ENCODE measurements around the gene ARHGEF16.

- TF ChIP-seq, protein P1, sequence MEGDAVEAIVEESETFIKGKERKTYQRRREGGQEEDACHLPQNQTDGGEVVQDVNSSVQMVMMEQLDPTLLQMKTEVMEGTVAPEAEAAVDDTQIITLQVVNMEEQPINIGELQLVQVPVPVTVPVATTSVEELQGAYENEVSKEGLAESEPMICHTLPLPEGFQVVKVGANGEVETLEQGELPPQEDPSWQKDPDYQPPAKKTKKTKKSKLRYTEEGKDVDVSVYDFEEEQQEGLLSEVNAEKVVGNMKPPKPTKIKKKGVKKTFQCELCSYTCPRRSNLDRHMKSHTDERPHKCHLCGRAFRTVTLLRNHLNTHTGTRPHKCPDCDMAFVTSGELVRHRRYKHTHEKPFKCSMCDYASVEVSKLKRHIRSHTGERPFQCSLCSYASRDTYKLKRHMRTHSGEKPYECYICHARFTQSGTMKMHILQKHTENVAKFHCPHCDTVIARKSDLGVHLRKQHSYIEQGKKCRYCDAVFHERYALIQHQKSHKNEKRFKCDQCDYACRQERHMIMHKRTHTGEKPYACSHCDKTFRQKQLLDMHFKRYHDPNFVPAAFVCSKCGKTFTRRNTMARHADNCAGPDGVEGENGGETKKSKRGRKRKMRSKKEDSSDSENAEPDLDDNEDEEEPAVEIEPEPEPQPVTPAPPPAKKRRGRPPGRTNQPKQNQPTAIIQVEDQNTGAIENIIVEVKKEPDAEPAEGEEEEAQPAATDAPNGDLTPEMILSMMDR (IDR thresholded peaks at IDR 0.05 in 4 of 5, conservative IDR thresholded peaks at IDR 0.05 in 1 of 5) = no peak
- no peak for TF ChIP-seq POLR2A (IDR thresholded peaks at IDR 0.05)
Observed at GRCh38 chr1:3417082-3417739, 37.3 kb upstream of the ARHGEF16 start.

Measured in gastrocnemius medialis (tissue), 4 donors.